ENCODE results near the gene RPS2. TPM values are rescaled to one million over a fixed set of nuclear protein-coding genes. Genes with fewer than 3 reads are reported as not detected.

The RPS2 gene
- total and polyA plus RNA-seq, 2 donors from 2014 or later, result 1,550 to 2,018 TPM

DNA sequence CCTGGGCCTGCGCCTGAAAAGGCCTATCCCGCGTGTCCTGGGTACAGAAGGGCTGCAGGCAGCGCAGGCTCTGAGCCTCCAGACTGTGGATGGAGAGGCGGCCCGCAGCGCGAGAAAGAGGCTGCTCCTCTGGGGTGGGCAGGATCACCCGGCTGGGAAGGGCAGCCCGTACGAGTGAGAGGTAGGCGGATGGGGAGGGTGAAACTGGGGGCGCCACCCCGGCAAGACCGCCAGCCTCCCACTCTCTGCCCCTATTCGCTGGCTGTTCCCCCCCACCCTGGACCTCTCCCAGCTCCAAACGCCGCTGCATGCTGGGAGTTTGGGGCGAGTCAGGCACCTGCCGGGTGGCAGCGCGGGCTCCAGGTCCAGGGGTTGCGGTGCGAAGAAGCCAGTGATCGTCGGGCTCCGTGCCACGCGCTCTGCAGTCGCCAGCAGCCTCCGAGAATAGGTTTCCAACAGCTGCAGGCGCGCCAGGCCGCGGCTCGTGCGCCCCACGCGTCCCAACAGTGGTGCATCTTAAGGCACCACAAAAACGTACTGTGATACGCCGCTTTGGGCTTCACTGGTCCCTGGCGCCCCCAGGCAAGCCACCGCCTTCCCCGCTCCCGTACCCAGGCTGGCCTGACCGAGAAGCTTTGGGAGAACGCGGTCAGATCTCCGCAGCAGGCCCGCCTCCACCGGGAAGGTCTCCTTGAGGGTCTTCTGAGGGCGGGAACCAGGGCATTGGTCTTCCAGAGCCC lies 15.6 kb upstream of the RPS2 start:
- DNase-seq (peak in 1 of 5 donors; percentile 18), FAIRE-seq (no peak)
- Histone ChIP-seq H3K9ac (ENCODE audit: low read length in 3 of 3) (no peak overlapping the region), H3K9me3 (ENCODE audit: control insufficient read depth in 2 of 3, insufficient read depth in 1 of 3, low read length in 3 of 3) (no peaks in the 10 kb centered on the region), H3K27me3 (ENCODE audit: control insufficient read depth, insufficient read depth, low read length) (peaks cover 34% of the 10 kb centered on the region), H3K27ac (ENCODE audit: low read depth in 2 of 2, low read length in 2 of 2) (no peak overlapping the region), H3K36me3 (ENCODE audit: control insufficient read depth in 2 of 3, insufficient read depth in 3 of 3, low read length in 3 of 3) (peaks cover 0 to 14% (median 10%) of the 10 kb centered on the region in 3 donors), H3K4me3 (ENCODE audit: low read length in 3 of 3) (no peak overlapping the region), H3K4me1 (ENCODE audit: control insufficient read depth in 2 of 3, insufficient read depth in 2 of 3, low read depth in 1 of 3, low read length in 3 of 3) (peaks cover 0 to 15% (median 5%) of the 10 kb centered on the region in 3 donors)
- TF ChIP-seq, protein P1, sequence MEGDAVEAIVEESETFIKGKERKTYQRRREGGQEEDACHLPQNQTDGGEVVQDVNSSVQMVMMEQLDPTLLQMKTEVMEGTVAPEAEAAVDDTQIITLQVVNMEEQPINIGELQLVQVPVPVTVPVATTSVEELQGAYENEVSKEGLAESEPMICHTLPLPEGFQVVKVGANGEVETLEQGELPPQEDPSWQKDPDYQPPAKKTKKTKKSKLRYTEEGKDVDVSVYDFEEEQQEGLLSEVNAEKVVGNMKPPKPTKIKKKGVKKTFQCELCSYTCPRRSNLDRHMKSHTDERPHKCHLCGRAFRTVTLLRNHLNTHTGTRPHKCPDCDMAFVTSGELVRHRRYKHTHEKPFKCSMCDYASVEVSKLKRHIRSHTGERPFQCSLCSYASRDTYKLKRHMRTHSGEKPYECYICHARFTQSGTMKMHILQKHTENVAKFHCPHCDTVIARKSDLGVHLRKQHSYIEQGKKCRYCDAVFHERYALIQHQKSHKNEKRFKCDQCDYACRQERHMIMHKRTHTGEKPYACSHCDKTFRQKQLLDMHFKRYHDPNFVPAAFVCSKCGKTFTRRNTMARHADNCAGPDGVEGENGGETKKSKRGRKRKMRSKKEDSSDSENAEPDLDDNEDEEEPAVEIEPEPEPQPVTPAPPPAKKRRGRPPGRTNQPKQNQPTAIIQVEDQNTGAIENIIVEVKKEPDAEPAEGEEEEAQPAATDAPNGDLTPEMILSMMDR (IDR thresholded peaks at IDR 0.05; ENCODE audit: borderline replicate concordance, extremely low read depth, insufficient read depth), result no peak
- intact Hi-C loops (cut with DNase I), result no loop called here

DNA sequence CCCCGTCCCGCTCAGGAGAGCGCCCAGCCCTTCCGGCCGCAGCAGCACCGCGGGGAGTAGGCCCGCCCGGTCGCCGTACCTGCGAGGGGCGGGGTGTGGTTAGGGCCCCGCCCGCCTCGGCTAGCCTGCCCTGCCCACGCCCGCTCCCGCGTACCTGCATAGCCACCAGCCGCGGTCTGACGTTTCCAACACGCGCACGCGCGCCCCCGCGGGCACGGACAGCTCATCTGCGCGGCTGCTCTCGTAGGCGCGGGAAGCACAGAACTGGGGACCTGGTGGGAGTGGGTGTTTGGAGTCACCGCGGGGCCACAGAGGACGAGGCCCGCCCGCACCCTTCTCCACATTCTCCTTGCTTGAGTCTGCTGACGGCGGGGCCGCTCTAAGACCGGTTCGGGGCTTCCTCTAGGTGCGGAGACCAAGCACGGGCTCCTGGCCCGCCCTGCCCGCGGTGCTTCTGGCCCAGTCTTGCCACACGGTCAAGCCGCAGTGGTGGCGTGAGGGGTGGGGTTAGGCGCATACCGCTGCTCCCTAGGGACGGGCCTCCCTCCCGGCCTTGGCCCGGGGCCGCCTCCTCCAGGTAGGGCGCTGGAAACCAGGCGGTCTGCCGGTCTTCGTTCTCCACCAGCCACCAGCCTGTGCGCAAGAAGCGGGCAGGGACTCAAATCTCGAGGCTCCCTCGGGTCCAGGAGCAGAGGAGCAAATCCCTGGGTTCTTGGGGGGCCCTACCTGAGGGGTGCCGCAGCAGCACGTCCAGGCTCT lies 14.8 kb upstream of the RPS2 start:
- H3K9ac ChIP-seq (ENCODE audit: low read length in 3 of 3), result no peak overlapping the region
- no peak overlapping the region for H3K4me3 ChIP-seq (ENCODE audit: low read length in 3 of 3)
- intact Hi-C loops (cut with DNase I), result no loop called here
- TF ChIP-seq, protein P1 (IDR thresholded peaks at IDR 0.05; ENCODE audit: borderline replicate concordance, extremely low read depth, insufficient read depth), result no peak
- H3K4me1 ChIP-seq (ENCODE audit: control insufficient read depth in 2 of 3, insufficient read depth in 2 of 3, low read depth in 1 of 3, low read length in 3 of 3), result peaks cover 0 to 10% (median 0%) of the 10 kb centered on the region in 3 donors
- H3K27me3 ChIP-seq (ENCODE audit: control insufficient read depth, insufficient read depth, low read length), result peaks cover 34% of the 10 kb centered on the region
- FAIRE-seq (no peak), DNase-seq (peak in 3 of 5 donors; percentile 25 to 86 (median 26))
- peaks cover 0 to 20% (median 13%) of the 10 kb centered on the region in 3 donors for H3K36me3 ChIP-seq (ENCODE audit: control insufficient read depth in 2 of 3, insufficient read depth in 3 of 3, low read length in 3 of 3)
- no peaks in the 10 kb centered on the region for H3K9me3 ChIP-seq (ENCODE audit: control insufficient read depth in 2 of 3, insufficient read depth in 1 of 3, low read length in 3 of 3)
- no peak overlapping the region for H3K27ac ChIP-seq (ENCODE audit: low read depth in 2 of 2, low read length in 2 of 2)

DNA sequence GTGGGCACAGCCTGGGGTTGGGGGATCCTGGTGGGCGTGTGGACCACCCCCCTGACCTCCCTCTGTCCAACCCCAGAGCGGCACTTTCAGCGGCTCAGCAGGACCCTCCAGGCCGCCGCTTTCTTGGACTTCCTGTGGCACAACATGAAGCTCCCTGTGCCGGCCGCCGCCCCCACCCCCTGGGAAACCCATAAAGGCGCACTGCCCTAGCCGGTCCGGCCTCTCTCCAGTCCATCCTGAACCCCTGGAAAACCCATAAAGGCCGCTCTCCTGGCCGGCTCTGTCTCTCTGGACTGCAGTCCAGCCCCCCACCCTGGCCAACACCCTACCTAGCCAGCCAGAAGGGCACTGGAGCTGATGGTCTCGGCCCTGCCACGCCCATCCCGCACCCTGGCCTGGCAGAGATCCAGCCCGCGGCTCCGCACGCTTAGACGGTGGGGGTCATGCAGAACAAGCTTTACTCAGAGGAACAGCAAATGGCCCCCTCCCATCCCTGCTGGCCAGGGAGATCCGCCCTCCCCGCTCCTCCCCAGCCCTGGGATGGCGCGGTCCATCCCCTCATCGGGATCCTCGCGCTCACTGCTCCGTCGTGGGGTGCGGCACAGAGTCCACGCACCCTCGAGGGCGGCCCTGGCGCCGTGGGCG lies 14.0 kb upstream of the RPS2 start:
- FAIRE-seq (no peak), DNase-seq (no peak)
- Histone ChIP-seq H3K9ac (ENCODE audit: low read length in 3 of 3) (no peak overlapping the region), H3K4me1 (ENCODE audit: control insufficient read depth in 2 of 3, insufficient read depth in 2 of 3, low read depth in 1 of 3, low read length in 3 of 3) (peaks cover 0 to 9% (median 0%) of the 10 kb centered on the region in 3 donors), H3K4me3 (ENCODE audit: low read length in 3 of 3) (no peak overlapping the region), H3K27ac (ENCODE audit: low read depth in 2 of 2, low read length in 2 of 2) (no peak overlapping the region), H3K9me3 (ENCODE audit: control insufficient read depth in 2 of 3, insufficient read depth in 1 of 3, low read length in 3 of 3) (no peaks in the 10 kb centered on the region), H3K27me3 (ENCODE audit: control insufficient read depth, insufficient read depth, low read length) (peaks cover 34% of the 10 kb centered on the region), H3K36me3 (ENCODE audit: control insufficient read depth in 2 of 3, insufficient read depth in 3 of 3, low read length in 3 of 3) (peaks cover 0 to 21% (median 13%) of the 10 kb centered on the region in 3 donors)
- TF ChIP-seq, protein P1 (IDR thresholded peaks at IDR 0.05; ENCODE audit: borderline replicate concordance, extremely low read depth, insufficient read depth), result no peak
- intact Hi-C loops (cut with DNase I), result no loop called here

All from kidney (tissue), 14 donors.